Activated CD4-positive, alpha-beta T cell treated with anti-CD3 and anti-CD28 coated beads, Interleukin-10, Interleukin-2, amounts not matched to agents 100 ng/mL and 50 ng/mL, durations not matched to agents 16 hours and 8 hours (primary cell): Measurements from ENCODE around the gene GNG10.
"Not testable (repeated sequence)": the region's sequence is repeated elsewhere in the genome, so short reads cannot be mapped to it uniquely, and the experiment has no call there.

Experiments used
- DNase-seq: peaks from one replicate; pipeline ENCODE4 v3.0.0-alpha.2; 2020

Gene GNG10

DNA sequence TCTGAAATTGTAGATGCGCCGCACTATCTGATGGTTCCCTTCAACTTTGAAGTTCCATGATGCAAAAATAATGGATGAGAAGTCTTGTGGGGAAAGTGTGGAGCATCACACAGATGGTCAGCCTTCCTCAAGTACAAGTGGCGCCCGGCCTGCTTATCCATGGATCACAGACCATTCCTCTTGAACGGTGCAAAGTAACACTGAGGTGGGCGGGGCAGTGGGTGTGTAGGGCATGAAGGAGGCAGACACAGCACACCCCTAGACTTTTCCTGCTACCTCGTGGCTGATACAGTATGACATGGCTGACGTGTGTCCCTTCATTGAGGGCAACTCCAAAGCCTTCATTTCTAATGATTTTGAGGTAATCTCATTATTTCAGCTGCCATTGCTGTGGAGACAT lies 2.5 kb upstream of the GNG10 start:
- no peak for DNase-seq

DNA sequence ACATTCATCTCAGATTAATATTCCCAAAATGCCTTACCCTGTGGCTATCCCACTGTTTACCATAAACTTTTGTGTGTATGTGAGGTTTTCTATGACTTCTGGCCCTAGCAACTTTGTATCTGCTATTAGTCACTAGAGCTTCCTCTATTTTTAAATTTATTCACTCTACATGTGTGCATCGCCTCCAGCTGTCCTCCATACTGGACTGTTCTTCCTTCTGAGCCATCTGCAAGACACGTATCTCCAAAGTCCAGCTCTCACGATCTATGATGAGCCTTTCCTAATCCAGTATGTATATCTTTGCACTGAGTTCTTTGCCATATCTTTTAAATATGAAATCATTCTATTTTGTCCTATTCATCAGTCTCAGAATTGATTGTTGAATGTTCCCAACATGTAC lies 1.7 kb upstream of the GNG10 start:
- DNase-seq, result no peak

DNA sequence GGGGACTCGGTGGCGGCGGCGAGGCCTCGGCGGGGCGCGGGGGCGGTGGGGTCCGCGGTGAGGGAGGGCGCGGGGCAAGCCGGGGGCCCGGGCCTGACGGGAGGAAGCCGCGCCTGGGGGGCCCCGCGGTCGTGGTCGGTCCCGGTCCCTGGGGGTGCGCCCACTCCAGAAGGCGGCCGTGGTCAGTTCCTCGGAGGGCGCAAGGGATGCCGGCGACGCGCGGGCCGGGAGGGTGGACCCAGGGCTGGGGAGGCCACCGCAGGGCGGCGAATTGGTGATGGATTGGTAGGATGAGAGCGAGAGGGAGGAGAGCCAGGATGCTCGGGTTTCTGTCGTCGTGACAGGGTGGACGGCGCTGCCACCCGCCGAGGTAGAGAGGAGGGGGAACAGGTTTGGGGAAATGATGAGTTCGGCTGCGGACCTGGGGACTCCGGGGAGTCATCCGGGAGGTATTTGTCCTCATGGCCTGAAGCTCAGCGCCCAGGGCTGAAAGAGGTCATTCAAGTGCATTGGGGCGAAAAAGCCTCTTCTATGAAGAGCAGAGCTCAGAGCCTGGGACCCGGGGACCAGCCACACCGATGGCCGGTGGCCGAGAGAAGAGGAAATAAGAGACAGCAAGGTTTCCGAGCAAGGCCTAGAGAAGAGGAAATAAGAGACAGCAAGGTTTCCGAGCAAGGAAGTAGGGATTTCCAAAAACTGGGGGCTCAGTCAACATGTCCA lies 557 bp downstream of the GNG10 start:
- DNase-seq, result peak; percentile 41

DNA sequence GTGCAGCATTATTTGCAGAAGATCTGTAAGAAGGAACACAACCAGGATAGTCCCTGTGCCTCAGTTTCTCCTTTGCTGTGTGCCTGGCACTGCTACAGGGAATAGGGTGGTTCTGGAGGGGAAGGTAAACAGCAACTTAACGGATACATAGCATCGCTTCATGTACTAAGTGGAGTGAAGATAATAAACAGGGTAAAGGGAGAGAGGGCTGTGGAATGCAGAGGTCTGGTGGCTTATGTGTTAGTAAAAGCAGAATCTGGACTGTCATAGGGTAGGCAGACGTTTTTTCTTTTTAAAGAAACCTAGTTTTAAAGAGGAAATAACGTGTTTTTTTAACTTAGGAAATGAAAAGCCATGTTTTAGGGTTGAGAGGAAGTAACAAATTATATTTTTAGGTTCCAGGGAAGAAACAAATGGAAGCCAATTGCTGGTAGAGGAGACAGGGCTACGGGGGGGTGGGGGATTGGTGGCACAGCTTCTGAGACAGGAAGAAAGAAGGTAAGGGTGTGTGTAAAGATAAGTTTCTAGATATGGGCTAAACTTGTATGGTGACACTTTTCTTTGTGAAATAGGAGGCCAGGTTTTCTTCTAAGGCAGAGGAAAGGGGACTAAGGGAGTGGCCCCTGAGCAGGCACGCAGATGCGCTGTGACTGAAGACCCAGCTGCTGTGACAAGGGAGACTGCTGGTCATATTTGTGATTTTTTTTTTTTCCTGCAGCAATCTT lies 1.3 kb downstream of the GNG10 start:
- peak; percentile 22 for DNase-seq

DNA sequence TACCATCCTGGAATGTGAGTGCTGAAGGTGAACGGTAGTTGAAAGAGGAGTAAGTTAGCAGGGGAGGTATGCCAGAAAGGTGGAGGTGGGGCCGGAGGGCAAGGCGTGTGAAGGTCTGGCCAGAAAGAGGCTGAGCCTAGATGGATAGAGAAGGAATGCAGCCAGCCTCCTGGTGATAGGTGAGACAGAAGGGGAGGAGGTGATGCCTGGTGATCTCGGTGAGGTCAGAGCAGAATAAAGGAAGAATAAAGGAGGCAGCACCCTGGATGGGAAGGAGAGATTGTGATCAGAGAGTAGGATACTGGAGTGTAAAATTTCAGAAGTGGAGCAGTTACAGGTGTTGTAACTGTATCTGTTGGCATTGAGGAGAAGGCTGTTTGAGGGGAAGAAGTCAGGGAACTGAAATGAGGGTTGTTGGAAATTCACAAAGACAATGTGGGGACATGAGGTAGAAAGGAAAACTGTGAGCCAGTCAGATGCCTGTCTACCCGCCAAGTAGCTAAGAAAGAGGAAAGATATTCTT lies 2.0 kb downstream of the GNG10 start:
- no peak for DNase-seq

DNA sequence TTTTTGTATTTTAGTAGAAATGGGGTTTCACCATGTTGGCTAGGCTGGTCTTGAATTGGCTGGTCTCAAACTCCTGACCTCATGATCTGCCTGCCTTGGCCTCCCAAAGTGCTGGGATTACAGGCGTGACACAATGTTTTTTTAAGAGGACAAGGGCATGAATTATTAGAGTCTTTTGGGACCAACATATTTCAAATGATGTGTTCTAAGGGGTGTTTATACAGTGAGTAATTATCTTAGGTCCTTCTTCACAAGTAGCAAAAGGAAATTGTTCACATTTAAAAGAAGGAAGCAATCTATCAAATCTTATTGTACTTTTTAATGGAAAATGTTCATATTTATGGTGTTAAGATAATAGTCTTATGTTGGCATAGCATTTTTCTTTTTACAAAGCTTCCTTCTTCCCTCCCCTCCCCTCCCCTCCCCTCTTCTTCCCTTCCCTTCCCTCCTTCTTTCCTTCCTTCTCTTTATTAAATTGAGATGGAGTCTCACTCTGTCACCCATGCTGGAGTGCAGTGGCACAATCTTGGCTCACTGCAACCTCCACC lies 6.7 kb downstream of the GNG10 start:
- no peak for DNase-seq

DNA sequence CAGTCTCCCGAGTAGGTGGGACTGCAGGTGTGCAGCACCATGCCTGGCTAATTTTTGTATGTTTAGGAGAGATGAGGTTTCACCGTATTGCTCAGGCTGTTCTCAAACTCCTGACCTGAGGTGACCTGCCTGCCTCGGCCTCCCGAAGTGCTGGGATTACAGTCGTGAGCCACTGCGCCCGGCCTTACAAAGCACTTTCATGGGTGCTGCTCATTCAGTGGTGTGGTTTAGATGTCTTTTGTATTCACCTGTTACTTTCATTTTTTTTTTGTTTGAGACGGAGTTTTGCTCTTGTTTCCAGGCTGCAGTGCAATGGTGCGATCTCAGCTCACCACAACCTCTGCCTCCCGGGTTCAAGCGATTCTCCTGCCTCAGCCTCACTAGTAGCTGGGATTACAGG lies 7.2 kb downstream of the GNG10 start:
- not testable (repeated sequence) for DNase-seq

DNA sequence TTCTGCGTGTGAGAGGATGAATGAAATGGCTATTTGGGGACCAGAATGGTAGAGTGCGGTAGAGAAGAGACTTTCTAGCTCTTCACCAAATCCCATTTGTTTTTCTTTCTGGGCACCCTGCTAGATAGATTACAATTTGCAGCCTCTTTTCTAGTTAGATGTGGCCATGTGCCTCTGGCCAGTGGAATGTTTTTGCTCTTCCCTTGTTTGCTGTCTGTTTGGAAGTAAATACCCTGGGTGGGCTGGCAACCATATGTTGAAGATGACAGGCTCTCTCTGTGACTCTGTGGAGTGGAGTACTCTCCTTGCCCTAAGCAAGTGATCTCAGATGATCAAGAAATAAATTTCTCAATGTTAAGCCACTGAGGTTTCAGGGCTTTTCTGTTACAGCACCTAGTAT lies 12.9 kb downstream of the GNG10 start:
- DNase-seq, result no peak

DNA sequence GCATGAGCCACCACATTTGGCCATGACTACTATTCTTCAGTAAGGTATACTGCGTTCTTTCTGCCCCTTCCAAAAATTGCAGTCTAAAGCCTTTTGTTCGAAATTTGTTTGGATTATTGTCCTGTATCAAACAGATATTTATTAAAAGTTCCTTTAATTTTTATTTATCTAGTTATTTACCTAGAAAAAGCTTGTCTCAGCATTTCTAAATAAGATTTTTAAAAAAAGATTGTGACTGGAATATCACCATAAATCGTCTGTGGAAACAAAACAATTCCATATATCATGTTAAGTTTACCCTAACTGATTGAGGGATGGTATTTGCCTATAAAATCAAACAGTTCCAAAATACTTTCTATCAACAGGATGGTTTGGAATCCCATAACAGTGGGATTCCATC lies 14.7 kb downstream of the GNG10 start:
- no peak for DNase-seq

DNA sequence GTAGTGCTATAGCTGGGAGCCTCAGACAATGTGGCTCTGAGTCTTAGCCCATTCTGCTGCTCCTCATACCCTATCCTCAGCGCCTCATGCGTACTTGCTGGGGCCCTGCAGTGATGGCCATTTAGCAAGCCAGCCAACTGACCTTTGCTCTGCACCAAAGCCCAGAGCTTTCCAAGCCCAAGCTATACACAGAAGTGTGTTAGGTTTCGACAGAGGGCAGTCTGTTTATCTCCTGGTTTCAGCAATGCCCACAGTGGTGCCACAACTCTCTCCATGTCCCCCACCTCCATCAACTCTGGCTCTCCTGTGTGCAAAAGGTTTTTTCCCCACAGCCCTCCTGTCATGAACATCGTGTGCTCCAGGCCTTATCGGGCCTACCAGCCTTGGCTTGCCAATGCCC lies 16.9 kb downstream of the GNG10 start:
- DNase-seq, result no peak

DNA sequence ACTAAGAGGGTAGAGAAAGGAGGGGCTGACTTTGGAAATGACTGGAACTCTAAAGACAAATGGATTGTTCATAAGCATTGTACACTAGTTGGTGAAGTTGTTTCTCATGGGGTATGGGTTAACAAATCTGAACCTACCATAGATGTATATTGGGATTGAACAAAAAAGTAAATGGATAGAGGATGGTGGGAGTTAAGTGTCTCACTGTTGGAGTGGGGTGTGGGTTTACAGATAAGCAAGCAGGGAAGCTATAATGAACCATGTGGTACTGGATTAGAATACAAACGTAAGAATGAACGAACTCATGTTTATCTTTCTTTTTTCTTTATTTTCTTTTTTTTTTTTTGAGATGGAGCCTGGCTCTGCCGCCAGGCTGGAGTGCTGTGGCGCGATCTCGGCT lies 17.8 kb downstream of the GNG10 start:
- DNase-seq, result no peak

DNA sequence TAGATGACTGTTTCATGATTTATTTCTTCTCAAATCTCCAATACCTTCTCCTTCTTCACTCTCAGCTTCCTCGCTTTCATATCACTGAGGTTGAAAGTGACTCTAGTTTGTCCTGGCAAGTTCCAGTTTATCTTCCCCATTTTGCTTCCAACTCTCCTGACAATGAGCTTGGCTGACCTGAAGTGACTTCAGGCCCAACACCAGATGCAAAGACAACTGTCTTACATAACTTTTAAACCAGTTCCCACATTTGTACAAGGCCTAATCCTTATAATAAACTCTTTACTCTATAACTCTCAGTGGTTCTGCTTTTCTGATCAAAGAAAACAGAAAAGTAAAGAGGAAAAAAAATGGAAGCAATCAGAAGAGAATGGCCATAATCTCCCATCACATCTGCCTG lies 22.0 kb downstream of the GNG10 start:
- DNase-seq, result no peak

DNA sequence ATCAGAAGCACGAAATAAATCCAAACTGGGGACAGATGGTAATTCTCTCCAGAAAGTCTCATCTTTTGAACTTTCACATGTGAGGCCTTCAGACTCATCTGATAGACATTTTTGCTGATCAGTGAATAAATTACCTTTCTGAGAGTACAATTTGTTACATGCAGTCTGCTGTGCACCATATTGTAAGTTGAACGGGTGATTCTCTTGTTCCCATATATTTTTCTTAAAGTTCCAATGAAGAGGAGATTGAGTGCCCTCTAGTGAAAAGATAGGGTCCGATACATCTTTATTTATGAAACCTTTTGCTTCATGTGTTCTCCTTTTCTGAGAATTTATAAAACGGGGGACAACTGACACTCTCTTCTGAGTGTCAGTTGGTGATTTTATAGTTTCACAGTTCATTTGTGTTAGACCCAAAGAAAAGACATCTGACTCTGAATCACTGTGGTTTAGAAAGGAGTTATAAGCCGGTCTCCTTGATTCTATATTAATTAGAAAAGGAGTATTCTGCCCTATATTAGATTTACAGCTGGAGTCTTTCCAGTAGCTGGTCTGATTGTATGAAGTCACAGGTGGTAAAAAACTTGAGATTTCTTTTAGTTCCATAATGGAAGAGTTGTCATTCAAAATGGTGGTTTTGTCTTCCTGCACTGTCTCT lies 30.4 kb downstream of the GNG10 start:
- peak; percentile 14 for DNase-seq

DNA sequence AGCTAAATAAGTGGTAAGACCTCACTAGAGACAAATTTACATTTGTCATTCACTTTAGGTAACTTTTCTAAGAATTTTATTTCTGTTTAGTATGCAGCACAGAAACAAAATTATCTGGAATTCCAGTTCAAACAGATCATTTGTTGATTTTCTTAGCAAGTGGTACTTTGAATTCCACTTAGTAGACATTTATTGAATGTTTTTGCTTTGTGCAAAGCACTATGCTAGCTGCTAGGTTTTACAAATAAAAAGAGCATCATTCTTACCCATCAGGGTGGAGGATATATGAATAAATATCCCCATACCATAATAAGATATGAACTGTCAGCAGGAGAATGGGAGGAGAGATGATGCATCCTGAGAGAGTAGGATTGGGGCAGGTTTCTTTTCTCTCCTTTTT lies 35.4 kb downstream of the GNG10 start:
- DNase-seq, result no peak

DNA sequence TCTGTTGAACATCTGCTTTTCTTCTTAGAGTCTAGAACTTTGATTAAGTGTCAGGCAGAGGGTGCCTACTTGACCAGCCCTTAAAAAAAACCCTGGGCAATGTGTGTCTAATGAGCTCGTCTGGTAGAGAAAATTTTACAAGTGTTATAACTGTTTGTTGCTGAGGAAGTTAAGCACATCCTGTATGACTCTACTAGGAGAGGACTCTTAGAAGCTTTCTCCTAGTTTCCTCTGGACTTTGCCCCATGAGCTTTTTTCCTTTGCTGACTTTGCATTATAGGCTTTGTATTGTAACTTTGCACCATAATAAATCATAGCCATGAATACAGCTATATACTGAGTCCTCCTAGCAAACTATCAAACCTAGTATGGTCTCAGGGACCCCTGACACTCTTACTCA lies 39.4 kb downstream of the GNG10 start:
- DNase-seq, result no peak

DNA sequence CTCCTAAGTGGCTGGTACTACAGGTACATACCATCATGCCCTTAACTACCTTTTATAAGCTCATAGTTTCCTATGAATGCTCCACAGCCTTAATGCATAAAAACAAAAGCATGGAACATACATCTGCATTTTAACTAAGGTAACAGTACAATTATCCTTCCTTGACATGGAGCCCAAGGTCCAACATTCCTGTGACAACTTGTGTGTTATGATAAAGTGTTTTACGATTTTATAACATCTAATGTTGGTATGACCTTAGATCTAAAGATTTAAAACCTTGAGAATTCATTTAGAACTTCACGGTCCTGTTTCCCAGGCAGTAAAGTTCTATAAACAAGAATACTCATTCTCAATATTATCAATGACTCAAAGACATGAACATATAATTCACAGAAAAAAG lies 43.1 kb downstream of the GNG10 start:
- DNase-seq, result no peak

DNA sequence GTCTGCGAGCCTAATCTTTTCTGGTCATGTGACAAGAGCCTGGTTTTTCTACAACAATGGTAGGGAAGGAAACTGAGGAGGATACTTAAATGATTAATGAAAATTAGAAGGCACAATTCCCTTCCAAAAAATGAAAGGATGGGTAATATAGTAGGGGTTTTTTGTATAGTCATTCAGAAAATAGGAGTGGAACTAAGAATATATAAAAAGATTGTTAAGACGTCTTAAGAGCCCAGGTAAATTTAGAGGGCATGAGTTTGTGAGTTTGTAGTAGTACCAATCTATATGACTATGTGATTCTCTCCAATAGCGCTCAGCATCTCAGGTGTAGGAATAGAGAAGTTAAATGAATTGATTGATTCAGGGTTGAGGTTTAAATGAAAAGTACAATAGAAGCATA lies 50.1 kb downstream of the GNG10 start:
- no peak for DNase-seq

DNA sequence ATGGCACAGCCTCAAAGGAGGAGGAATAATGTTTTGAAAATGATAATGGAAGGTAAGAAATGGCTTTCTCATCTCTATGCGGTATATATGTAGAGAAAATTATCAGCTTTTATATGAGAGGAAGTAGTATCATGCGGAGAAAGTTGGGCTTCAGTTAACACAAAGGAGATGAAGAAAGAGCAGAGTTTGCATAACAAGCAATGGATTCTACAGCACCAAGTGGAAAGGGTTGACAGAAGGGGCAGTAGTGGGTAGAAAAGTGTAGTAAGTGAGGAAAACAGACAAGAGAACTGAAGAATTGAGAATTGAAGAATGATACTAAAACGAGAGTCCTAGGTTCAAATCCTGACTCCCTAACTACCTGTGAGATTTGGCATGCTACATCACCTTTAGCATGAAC lies 51.0 kb downstream of the GNG10 start:
- no peak for DNase-seq

DNA sequence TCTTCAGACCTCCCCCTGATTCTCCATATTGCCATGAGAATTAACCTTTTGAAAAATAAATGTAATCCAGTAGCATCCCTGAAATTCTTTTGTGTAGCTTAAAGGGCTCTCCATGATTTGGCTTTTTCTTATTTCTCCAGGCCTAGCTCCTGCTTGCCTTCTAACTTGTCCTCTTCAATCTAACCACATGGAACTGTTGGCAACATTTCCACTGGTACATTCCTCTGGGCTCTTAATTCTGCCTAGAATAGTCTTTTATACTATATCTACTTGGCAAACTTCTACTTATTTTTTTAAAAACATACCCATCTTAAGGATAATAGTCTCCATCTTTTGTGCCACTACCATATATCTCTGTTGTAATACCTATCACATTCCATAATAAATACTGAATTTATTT lies 54.1 kb downstream of the GNG10 start:
- no peak for DNase-seq

DNA sequence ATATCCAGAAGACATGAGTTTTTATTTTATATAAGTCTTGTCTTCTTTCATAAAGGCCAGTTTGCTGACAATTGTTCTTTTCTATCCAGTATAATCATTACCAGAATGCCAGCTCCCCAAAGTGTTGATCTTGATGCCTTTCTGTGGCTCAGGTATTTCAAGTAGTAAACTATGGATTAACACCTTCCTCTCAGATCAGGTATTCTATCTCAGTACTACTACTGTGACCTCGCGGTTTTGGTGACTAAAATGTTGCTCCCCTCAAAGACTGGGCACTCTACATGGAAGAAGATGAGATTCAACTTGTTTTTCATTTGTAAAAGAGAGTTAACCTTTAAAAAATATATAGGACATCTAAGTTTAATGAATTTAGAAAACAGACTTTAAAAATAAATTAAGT lies 58.1 kb downstream of the GNG10 start:
- DNase-seq, result peak; percentile 26
